DMS153 treated with DMSO at 0.1 percent for 48 hours (cell line): ENCODE results near the gene SPN.
"Not testable (repeated sequence)": the region's sequence is repeated elsewhere in the genome, so short reads cannot be mapped to it uniquely, and the experiment has no call there.

Source experiments
- DNase-seq: peaks from one replicate; lab custom pipeline; 2025; ENCODE audit not compliant: unreplicated experiment; lab: John Stamatoyannopoulos, UW

Gene SPN

DNA sequence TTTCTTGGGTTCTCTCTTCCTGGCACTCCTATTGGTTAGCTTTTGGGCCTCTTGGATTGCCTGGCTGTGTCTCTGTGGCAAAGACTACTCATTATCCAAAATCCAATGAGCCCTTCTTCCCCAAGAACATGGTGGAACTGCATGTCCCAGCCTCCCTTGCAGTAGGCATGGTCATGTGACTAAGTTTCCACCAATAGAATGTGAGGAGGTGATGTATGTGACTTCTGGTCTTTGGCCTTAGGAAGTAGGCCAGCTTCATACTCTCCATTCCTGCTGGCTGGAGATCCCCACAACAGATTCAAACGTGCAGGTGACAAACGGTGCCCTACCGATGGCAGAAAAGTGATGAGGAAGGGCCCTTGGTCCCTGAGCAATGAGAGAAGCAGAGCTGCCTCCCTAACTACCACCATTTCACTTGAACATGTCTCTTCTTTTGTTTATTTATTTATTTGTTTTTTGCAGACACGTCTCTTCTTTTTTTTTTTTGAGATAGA, 17.3 kb upstream of the SPN start:
- no peak for DNase-seq

DNA sequence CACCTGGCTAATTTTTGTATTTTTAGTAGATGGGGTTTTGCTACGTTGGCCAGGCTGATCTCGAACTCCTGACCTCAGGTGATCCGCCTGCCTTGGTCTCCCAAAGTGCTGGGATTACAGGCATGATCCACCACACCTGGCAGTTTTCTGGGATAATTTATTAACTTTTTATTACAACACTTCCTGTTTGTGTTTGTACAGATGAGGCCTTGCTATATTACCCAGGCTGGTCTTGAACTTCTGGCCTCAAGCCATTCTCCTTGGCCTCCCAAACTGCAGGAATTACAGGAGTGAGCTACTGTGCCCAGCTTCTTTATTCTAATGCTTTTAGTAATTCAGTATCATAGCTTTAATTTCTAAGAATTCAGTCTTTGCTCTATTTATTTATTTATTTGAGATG, 16.1 kb upstream of the SPN start:
- no peak for DNase-seq

DNA sequence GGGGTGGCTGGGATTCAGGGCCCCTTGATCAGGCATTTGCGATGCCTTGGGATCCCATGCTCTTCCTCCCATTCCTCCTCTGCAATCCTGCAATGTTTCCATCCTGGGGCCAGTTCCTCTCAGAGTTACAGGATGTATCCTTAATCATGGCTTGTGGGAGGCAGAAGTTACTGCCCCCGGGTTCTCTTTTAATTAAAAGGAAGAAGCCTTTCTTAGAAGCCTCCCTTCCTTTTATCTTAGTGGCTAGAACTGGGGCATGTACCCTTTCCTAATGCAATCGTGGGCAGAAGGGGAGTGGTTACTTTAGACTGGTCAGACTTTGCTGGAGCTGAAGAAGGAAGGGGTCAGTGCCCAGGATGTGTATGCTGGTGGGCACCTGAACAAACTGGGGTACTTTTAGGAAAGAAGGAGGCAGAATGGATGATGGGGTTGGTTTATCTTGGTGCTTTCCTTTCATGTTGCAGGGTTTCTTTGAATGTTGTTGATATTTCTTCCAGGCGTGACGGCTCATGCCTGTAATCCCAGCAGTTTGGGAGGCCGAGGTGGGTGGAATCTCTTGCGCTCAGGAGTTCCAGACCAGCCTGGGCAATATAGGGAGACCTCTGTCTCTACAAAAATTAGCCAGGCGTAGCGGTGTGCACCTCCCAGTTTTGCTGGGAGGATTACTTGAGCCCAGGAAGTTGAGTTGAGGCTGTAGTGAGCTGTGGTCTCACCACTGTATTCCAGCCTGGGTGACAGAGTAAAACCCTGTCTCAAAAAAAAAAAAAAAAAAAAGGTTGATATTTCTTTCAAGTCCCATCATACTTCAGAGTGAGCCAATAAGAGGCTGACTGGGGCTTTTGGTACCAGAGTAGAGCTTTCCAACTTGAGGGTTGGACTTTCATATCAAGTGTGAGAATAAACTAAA, 13.2 kb upstream of the SPN start:
- no peak for DNase-seq

DNA sequence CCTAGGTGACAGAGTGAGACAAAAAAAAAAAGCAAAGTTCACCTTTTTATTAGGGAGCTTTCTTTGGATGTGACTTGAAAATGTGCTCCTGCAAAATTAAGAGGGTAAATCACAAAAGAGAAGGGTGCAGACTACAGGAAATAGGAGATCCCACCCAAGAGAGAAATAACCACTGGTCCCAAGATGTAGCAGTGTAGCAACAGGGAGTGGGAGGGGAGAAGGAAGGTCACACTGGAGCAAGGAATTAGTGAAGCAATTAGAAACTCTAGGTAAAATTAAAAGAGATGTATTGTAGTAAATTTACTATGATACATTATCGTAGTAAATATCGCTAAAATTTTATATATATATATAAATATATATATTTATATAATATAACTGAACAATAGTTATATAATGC, 12.3 kb upstream of the SPN start:
- no peak for DNase-seq

DNA sequence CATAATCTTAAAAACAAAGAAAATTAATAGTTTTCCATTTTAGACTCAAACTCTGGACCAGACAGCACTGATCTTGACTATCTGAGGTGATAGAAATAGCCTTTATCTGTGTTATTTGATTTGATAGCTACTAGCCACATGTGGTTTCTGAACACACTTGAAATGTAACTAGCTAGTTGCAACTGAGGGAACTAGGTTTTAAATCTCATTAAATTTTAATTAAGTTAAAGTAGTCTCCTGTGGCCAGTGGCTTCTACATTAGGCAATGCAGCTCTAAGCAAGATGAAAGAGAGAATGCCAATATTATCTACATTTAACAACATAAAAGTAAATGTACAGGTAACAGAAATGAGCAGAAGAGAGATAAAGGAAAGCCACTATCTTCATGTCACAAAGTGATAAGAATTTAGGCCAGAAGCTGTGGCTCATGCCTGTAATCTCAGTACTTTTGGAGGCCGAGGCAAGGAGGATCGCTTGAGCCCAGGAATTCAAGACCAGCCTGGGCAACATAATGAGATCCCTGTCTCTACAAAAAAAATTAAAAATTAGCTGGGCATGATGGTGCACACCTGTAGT, 11.2 kb upstream of the SPN start:
- DNase-seq = no peak

DNA sequence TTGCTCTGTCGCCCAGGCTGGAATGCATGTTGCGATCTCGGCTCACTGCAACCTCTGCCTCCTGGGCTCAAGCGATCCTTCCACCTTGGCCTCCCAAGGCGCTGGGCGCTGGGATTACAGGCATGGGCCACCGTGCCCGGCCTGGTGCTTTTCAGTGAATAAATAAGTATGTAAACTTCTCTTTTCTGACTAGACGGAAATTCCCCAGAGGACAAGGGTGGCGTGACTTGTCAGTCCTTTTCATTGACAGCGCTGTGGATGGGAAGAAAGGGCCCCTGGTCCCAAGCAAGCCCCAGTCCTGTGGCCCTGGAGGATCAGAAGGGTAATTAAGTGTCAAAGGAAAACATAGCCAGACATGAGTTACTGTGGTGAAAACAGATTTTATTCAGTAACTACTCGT, 9.6 kb upstream of the SPN start:
- DNase-seq = no peak

DNA sequence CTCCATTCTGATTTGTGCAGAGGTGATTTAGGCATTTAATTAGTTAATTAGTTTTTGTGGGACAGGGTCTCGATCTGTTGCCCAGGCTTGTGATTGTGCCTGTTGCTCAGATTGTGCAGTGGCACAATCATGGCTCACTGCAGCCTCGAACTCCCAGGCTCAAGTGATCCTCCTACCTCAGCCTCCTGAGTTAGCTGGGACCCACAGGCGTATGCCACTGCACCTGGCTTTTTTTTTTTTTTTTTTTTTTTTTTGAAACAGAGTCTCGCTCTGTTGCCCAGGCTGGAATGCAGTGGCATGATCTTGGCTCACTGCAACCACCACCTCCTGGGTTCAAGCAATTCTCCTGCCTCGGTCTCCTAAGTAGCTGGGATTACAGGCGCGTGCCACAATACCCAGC, 9.2 kb upstream of the SPN start:
- not testable (repeated sequence) for DNase-seq

DNA sequence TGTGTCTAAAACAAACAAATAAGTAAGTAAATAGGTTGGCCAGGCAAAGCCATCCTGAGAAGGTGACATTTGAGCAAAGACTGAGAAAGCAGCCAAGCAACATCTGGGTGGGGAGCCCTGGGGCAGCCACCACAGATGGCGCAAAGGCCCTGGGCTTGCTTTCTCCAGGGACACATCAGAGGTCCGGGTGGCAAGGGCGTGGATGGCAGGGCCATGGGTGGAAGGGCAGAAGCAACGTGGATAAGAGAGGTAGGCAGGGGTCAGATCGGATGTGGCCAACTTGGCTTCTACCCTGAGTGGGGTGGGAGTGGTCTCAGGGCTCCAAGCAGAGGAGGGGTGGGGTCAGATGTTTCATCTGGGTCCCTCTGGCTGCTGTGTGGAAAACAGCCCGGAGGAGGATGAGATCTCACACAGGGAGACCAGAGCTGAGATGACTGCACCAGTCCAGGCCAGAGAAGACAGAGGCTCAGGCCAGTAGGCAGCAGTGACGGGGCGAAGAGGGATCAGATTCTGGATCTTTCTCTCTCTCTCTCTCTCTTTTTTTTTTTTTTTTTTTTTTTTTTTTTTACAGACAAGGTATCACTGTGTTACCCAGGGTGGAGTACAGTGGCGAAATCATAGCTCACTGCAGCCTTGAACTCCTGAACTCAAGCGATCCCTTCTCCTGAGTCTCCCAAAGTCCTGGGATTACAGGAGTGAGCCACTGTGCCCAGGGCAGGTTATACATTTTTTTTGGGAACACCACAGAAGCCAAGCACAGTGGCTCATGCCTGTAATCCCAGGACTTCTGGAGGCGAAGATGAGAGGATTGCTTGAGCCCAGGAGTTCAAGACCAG, 6.1 kb upstream of the SPN start:
- DNase-seq = no peak

DNA sequence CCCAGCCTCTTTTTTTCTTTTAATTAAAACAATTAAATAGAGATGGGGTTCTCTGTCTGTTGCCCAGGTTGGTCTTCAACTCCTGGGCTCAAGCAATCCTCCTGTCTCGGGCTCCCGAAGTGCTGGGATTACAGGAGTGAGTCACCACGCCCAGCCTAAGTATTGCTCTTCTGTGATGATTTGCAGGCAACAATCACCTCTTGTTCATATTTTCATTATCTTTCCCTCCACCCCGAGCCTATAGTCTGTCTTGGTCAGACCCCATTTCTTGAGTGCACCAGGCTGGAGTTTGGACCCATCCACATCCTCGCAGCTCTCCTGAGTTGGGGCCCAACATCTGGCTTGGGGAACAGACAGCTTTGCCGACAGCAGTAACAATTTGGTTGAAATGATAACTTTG, 4.3 kb upstream of the SPN start:
- no peak for DNase-seq

DNA sequence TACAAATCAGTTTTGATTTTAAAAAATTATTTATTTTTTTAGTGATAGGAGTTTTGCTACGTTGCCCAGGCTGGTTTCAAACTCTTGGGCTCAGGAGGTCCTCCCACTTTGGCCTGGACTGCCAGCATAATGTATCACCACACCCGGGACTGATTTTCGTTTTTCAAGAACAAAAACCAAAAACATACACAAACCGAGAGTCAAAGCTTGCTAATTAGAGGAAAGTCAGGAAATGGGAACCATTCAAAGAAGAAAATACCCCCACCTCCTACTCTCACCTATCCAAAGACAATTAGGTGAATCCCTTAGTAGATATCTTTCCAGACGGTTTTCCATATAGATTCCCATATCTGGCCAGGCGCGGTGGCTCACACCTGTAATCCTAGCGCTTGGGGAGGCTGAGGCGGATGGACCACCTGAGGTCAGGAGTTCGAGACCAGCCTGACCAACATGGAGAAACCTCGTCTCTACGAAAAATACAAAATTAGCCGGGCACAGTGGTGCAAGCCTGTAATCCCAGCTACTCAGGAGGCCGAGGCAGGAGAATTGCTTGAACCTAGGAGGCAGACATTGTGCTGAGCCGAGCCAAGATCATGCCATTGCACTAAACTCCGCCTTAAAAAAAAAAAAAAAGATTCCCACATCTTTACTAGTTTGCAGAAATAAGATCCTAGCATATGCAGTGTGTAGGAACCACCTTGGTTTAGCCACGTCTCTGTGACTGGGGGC, 883 bp upstream of the SPN start:
- no peak for DNase-seq

DNA sequence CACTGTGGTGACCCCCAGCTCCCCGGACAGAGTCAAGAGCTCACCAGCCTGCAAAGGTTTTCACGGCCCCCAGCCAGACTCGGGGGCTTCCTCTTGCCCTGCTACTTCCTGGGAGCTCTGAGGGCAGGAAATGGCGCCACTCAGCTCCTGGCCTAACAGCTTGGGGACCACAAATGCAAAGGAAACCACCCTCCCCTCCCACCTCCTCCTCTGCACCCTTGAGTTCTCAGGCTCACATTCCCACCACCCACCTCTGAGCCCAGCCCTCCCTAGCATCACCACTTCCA, 375 bp upstream of the SPN start:
- no peak for DNase-seq

DNA sequence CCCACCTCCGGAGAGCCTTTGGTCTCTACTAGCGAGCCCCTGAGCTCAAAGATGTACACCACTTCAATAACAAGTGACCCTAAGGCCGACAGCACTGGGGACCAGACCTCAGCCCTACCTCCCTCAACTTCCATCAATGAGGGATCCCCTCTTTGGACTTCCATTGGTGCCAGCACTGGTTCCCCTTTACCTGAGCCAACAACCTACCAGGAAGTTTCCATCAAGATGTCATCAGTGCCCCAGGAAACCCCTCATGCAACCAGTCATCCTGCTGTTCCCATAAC, 702 bp downstream of the SPN start:
- DNase-seq = no peak

DNA sequence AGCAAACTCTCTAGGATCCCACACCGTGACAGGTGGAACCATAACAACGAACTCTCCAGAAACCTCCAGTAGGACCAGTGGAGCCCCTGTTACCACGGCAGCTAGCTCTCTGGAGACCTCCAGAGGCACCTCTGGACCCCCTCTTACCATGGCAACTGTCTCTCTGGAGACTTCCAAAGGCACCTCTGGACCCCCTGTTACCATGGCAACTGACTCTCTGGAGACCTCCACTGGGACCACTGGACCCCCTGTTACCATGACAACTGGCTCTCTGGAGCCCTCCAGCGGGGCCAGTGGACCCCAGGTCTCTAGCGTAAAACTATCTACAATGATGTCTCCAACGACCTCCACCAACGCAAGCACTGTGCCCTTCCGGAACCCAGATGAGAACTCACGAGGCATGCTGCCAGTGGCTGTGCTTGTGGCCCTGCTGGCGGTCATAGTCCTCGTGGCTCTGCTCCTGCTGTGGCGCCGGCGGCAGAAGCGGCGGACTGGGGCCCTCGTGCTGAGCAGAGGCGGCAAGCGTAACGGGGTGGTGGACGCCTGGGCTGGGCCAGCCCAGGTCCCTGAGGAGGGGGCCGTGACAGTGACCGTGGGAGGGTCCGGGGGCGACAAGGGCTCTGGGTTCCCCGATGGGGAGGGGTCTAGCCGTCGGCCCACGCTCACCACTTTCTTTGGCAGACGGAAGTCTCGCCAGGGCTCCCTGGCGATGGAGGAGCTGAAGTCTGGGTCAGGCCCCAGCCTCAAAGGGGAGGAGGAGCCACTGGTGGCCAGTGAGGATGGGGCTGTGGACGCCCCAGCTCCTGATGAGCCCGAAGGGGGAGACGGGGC, 1.3 kb downstream of the SPN start:
- DNase-seq = no peak

DNA sequence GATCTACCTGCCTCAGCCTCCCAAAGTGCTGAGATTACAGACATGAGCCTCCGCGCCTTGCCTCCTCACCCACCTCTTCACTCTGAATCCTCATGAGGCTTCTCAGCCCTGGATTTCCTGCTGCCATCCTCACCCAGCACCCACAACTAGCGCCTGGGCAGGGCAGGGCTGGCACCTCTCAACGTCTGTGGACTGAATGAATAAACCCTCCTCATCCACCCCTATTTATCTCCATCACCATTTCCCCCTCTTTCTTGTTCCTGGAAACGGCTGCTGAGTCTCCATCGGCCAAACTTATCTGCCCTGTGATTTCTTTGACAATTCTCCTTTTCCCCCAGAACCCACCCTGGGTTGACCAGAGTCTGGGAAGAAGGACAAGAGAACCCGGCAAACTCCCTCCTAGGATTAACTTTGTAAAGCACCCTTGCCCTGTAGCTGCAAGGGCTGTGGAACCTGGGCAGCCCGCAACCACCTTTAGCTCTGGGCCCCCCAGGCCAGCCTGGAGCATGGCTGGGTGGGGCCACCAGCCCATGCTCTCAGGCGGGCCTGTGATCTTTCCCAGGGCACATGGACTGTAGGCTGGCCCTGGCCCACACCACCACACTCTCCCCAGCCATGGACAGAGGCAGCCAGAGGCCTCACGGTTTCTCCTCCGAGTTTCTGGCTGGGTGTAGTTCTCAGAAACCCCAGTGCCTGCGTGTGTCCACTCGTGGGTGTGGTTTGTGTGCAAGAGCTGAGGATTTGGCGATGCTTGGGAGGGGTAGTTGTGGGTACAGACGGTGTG, 2.4 kb downstream of the SPN start:
- DNase-seq = no peak

DNA sequence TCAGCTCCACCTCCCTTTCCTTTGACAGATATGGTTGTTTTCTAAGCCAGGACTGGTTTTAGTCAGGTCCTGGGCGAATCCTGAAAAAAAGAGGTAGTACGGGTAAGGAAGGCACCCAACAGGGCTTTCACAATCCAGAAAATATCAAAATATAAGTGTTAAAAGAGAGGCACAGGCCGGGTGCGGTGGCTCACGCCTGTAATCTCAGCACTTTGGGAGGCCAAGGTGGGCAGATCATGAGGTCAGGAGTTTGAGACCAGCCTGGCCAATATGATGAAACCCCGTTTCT, 4.2 kb downstream of the SPN start:
- DNase-seq = not testable (repeated sequence)

DNA sequence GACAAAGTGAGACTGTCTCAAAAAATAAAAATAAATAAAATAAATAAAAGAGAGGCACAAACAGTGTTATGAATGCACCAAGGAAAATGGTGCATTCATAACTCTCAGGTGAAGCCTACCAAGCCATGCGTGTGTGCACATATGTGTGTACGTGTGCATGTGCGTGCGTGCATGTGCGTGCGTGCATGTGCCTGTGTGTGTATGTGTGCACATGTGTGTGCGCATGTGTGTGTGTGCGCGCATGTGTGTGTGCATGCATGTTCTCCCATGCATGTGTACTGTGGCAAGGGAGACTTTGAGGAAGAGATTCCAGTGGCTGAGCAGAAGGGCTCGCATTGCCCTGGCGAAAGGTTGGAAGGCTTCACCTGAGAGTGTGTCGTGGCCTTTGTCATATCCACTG, 4.7 kb downstream of the SPN start:
- DNase-seq = no peak

DNA sequence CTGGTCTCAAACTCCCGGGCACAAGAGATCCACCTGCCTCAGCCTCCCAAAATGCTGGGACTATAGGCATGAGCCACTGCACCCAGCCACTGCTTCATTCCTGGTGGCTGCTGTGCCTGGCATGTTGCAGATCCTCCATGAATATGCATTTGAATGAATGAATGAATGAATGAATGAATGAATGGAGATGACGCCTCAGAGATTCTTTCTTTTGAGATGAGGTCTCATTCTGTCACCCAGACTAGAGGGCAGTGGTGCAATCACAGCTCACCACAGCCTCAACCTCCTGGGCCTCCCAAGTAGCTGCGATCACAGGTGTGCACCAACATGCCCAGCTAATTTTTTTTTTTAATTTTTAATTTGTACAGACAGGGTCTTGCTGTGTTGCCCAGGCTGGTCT, 5.2 kb downstream of the SPN start:
- DNase-seq = no peak

DNA sequence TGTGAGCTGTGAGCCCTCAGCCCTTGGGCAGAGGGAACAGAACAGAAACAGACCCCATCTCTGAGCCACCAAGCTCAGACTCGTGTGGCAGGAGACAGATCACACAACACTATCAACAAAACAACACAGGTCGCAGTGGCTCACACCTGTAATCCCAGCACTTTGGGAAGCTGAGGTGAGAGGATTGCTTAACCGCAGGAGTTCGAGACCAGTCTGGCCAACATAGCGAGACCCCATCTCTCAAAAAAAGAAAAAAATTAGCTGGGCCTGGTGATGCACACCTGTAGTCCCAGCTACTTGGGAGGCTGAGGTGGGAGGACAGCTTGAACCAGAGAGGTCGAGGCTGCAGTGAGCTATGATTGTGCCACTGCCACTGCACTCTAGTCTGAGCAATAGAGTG, 10.5 kb downstream of the SPN start:
- no peak for DNase-seq

DNA sequence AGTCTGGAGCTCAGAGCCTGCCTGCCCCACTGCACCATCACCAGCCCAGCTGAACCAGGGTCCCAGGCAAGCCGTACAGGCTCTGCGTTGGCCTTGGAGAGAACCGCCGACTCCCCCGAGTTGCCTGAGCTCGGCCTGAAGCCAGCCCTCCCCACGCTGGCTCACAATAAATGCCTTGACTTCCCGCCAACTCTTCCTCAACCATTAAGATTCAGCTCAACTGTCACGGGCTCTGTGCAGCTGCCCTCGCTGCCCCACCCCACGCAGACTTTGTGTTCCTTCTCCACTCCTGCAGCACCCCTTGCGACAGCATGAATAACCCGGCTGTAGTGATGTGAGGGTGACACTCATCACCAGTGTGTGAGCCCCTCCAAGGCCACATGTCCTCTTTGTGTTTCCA, 11.1 kb downstream of the SPN start:
- DNase-seq = no peak
